Activated B cell treated with CpG ODN at 0.5 μM for 24 hours (primary cell): ENCODE measurements around the gene TMEM183A. TPM values are rescaled to one million over a fixed set of nuclear protein-coding genes. Genes with fewer than 3 reads are reported as not detected.

Source experiments
- ATAC-seq: fragments of 200-7000 bp; cut with Tn5 transposase; one replicate; pipeline ENCODE4 v1.10.0; 2021; ENCODE audit warnings: low read depth, mild to moderate bottlenecking, moderate library complexity
- CTCF ChIA-PET: fragments of 350-600 bp; sonication (Branson Sonifier 250); formaldehyde crosslinking; loops from one replicate; lab custom pipeline; 2021; ENCODE audit warnings: antibody characterized with exemption; lab: Charles Lee
- POLR2A ChIA-PET: fragments of 350-600 bp; sonication (Branson Sonifier 250); formaldehyde crosslinking; loops from one replicate; lab custom pipeline; 2021; ENCODE audit warnings: antibody characterized with exemption; lab: Charles Lee
- DNase-seq: peaks from one replicate; pipeline ENCODE4 v3.0.0; 2022
- H3K27ac Mint-ChIP-seq: one replicate; pipeline ENCODE4 v1.8.0; 2020; ENCODE audit warnings: mixed read lengths
- H3K27me3 Mint-ChIP-seq: one replicate; pipeline ENCODE4 v1.8.0; 2021; ENCODE audit warnings: mixed read lengths
- H3K36me3 Mint-ChIP-seq: one replicate; pipeline ENCODE4 v1.8.0; 2021; ENCODE audit warnings: low read depth, mixed read lengths
- H3K4me1 Mint-ChIP-seq: one replicate; pipeline ENCODE4 v1.8.0; 2021; ENCODE audit warnings: mixed read lengths
- H3K4me3 Mint-ChIP-seq: one replicate; pipeline ENCODE4 v1.8.0; 2020; ENCODE audit warnings: mild to moderate bottlenecking, mixed read lengths
- H3K9me3 Mint-ChIP-seq: one replicate; pipeline ENCODE4 v1.8.0; 2020; ENCODE audit warnings: mixed read lengths
- intact Hi-C: fragments of 100-400 bp; cut with micrococcal nuclease; formaldehyde crosslinking; loops from one replicate; pipeline ENCODE4 v1.15.1; 2024
- total RNA-seq: library from RNA; stranded (reverse); gene quantifications from 2 replicates; pipeline ENCODE4 v1.2.3, GENCODE V29; 2022
- TF ChIP-seq, protein P1 (sequence below): fragments of 200-600 bp; IDR thresholded peaks from one replicate; pipeline ENCODE4 v1.8.0; 2022; ENCODE audit warnings: antibody characterized with exemption, mild to moderate bottlenecking

Gene TMEM183A
- total RNA-seq, 1 donor from 2014 or later, result 70.6 TPM

DNA sequence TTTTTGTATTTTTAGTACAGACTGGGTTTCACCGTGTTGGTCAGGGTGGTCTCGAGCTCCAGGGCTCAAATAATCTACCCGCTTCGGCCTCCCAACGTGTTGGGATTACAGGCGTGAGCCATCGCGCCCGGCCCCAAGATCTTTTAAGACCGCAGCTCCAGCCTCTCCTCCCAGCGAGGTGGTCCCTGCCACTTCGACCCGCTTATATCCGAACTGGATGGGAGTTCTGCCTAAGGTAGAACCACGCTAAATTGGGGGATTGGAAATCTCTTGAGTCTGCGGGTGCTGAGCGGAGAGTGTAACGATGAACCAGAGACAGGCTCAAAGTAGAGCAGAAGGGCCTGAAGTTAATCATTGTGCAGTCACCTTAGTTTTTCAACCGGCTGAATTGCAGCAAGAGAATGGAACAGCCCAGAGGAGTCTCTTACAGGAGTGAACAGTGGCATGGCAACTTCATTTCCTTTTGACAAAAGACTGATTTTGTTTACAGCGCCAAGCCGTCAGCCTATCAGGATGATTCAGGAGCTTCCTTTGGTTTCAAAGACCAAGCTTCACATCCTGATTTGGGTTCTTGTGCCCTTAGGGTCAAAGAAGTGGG lies 39.4 kb upstream of the TMEM183A start:
- H3K4me3 Mint-ChIP-seq, result peak overlapping the region; percentile 89
- ChIA-PET POLR2A (interaction anchor here (0.7 to 2.5 kb wide), 9 partner anchors 8 to 1013 kb away, joined by 3 to 37 read pairs (median 4); partner anchors contain the start of genes ADIPOR1, RABIF and TMEM183A), CTCF (interaction anchor here (0.6 to 1.2 kb wide), 3 partner anchors 30 to 80 kb away, joined by 3 to 8 read pairs (median 3); partner anchors contain the start of gene KLHL12)
- TF ChIP-seq, protein P1, sequence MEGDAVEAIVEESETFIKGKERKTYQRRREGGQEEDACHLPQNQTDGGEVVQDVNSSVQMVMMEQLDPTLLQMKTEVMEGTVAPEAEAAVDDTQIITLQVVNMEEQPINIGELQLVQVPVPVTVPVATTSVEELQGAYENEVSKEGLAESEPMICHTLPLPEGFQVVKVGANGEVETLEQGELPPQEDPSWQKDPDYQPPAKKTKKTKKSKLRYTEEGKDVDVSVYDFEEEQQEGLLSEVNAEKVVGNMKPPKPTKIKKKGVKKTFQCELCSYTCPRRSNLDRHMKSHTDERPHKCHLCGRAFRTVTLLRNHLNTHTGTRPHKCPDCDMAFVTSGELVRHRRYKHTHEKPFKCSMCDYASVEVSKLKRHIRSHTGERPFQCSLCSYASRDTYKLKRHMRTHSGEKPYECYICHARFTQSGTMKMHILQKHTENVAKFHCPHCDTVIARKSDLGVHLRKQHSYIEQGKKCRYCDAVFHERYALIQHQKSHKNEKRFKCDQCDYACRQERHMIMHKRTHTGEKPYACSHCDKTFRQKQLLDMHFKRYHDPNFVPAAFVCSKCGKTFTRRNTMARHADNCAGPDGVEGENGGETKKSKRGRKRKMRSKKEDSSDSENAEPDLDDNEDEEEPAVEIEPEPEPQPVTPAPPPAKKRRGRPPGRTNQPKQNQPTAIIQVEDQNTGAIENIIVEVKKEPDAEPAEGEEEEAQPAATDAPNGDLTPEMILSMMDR, result no peak
- H3K36me3 Mint-ChIP-seq, result peaks cover 23% of the 10 kb centered on the region
- DNase-seq (no peak), ATAC-seq (peak; percentile 2)
- intact Hi-C loops, result loop anchor here (1.0 to 5.0 kb wide), 7 partner anchors 9 to 895 kb away; partner anchors contain the start of genes ADIPOR1, PPFIA4, SNRPE and TMEM183A
- H3K9me3 Mint-ChIP-seq, result no peaks in the 10 kb centered on the region
- no peaks in the 10 kb centered on the region for H3K27me3 Mint-ChIP-seq
- peak overlapping the region; percentile 88 for H3K27ac Mint-ChIP-seq
- H3K4me1 Mint-ChIP-seq, result peaks cover 45% of the 10 kb centered on the region

GRCh38 chr1:202968351-202968750 lies 38.8 kb upstream of the TMEM183A start:
- POLR2A ChIA-PET, result interaction anchor here (1.0 to 2.5 kb wide), 8 partner anchors 9 to 80 kb away, joined by 3 to 37 read pairs (median 6); partner anchors contain the start of genes ADIPOR1, RABIF and TMEM183A
- intact Hi-C loops, result loop anchor here (1.0 to 5.0 kb wide), 4 partner anchors 31 to 894 kb away; partner anchors contain the start of genes SNRPE and TMEM183A
- peak overlapping the region; percentile 89 for H3K4me3 Mint-ChIP-seq

DNA sequence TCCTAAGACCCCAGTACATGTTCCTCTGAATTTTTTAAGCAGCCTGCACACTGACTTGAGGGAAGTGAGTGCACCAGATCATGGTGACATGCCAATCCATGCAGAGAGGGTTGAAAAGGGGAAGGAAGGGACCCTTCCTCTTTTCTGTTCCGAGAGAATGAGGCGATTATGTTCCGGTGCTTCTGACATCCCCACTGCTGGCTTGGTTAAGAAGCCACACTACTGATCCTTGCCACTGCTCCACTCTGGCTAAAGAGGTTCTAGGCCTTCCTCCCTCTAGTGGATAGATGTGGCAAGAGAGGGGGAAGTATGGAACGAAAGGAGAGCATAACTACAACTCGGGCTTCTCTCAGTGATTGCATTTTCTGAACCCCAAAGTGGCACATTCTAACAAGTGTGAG lies 38.3 kb upstream of the TMEM183A start:
- Mint-ChIP-seq H3K9me3 (no peaks in the 10 kb centered on the region), H3K4me1 (peaks cover 45% of the 10 kb centered on the region), H3K36me3 (peaks cover 11% of the 10 kb centered on the region), H3K4me3 (peak overlapping the region; percentile 89), H3K27me3 (no peaks in the 10 kb centered on the region), H3K27ac (peak overlapping the region; percentile 88)
- TF ChIP-seq, protein P1, result no peak
- POLR2A ChIA-PET, result interaction anchor here (1.0 to 2.5 kb wide), 6 partner anchors 9 to 41 kb away, joined by 3 to 37 read pairs (median 6); partner anchors contain the start of gene TMEM183A
- ATAC-seq, result peak; percentile 65
- DNase-seq, result peak; percentile 30
- CTCF ChIA-PET, result interaction anchor here (0.9 to 1.2 kb wide), 2 partner anchors 29 to 81 kb away, joined by 3 to 8 read pairs; no protein-coding TSS in a partner anchor
- intact Hi-C loops, result loop anchor here (1.0 to 5.0 kb wide), 5 partner anchors 30 to 893 kb away; partner anchors contain the start of genes KLHL12, SNRPE and TMEM183A

More at GRCh38 chr1:202968351-202968750, 38.8 kb upstream of the TMEM183A start:
- Mint-ChIP-seq H3K9me3 (no peaks in the 10 kb centered on the region), H3K4me1 (peaks cover 45% of the 10 kb centered on the region), H3K27me3 (no peaks in the 10 kb centered on the region), H3K36me3 (peaks cover 17% of the 10 kb centered on the region), H3K27ac (peak overlapping the region; percentile 88)
- CTCF ChIA-PET, result interaction anchor here (0.6 to 1.2 kb wide), 3 partner anchors 29 to 80 kb away, joined by 3 to 8 read pairs (median 3); partner anchors contain the start of gene KLHL12
- no peak for DNase-seq
- no peak for ATAC-seq
- TF ChIP-seq, protein P1, result no peak

DNA sequence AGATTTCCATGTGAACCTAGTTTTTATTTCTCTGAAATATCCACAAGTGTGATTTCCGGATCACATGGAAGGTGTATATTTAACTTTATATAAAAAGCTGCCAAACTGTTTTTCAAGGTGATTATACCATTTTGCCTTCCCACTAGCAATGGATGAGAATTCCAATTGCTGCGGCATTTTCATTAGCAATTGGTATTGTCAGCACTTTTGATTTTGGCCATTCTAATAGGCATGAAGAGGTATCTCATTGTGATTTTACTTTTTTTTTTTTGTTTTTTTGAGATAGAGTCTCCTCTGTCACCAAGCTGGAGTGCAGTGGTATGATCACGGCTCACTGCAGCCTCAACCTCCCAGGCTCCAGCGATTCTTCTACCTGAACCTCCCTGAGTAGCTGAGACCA lies 35.1 kb upstream of the TMEM183A start:
- Mint-ChIP-seq H3K4me1 (peaks cover 32% of the 10 kb centered on the region), H3K27ac (no peak overlapping the region), H3K36me3 (no peaks in the 10 kb centered on the region), H3K27me3 (peaks cover 1% of the 10 kb centered on the region), H3K4me3 (no peak overlapping the region), H3K9me3 (no peaks in the 10 kb centered on the region)
- ChIA-PET CTCF (interaction anchor here (3.2 kb wide), 1 partner anchor 27 kb away, joined by 9 read pairs; no protein-coding TSS in a partner anchor), POLR2A (interaction anchor here (1.3 kb wide), 1 partner anchor 35 kb away, joined by 3 read pairs; the partner anchor contains the start of gene TMEM183A)
- ATAC-seq (no peak), DNase-seq (no peak)
- TF ChIP-seq, protein P1, result no peak
- intact Hi-C loops, result no loop called here

DNA sequence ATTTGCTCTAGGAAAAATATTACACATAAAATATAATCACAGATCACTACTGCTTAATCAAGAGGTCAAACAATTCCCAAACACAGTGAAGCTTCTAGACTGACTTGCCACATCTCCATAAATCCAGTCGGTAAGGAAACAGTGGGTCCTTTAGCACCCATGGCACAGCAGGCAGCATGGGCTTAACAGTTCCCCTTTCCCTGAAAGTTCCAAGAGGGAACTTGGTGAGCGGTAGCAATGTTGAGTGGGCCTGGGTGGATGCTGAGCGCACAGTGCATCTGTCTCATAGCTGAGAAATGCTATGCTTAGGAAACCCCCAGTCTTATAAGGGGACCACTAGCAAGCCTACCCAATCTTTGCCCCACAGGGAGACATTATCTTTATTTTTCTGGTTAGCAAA lies 32.3 kb upstream of the TMEM183A start:
- Mint-ChIP-seq H3K4me1 (peaks cover 10% of the 10 kb centered on the region), H3K27ac (no peak overlapping the region), H3K4me3 (no peak overlapping the region), H3K36me3 (no peaks in the 10 kb centered on the region), H3K27me3 (peaks cover 7% of the 10 kb centered on the region), H3K9me3 (no peaks in the 10 kb centered on the region)
- intact Hi-C loops, result no loop called here
- POLR2A ChIA-PET, result no interaction called here
- ATAC-seq (no peak), DNase-seq (no peak)
- CTCF ChIA-PET, result no interaction called here
- TF ChIP-seq, protein P1, result no peak
